OCI-LY7 (cell line): ENCODE results near the gene MPPED2.

Source experiments
- CTCF ChIP-seq: fragments of 200-600 bp; sonication (generic); conservative IDR thresholded peaks from 2 replicates; pipeline ENCODE4 v1.5.1; 2014; ENCODE audit warnings: mild to moderate bottlenecking, antibody characterized with exemption, low read length, moderate library complexity, mixed read lengths
- EZH2phosphoT487 ChIP-seq: fragments of 200-600 bp; sonication (generic); IDR thresholded peaks from 2 replicates; pipeline ENCODE4 v1.6.1; 2018; ENCODE audit warnings: low read depth, borderline replicate concordance, mild to moderate bottlenecking, mixed run types, antibody characterized with exemption, low read length, moderate library complexity, mixed read lengths

- TF ChIP-seq CTCF (no peak), EZH2phosphoT487 (no peak)
Measured at GRCh38 chr11:30546334-30546733, 39.8 kb downstream of the MPPED2 start.
